Measurements from ENCODE around the gene ARL14EPL.

GRCh38 chr5:116084287-116084691 lies 52.0 kb downstream of the ARL14EPL start:
- TF ChIP-seq CTCF (IDR thresholded peaks at IDR 0.05; ENCODE audit: low read length) (no peak), EZH2 (IDR thresholded peaks at IDR 0.05; ENCODE audit: borderline replicate concordance, low read length) (no peak)

Measured in OCI-LY1 (cell line).